Measurements from ENCODE around the gene PARVG. TPM values are rescaled to one million over a fixed set of nuclear protein-coding genes. Genes with fewer than 3 reads are reported as not detected.

PARVG gene
- total RNA-seq, 2 experiments from 2014 or later, result 58.5 to 59.5 TPM

DNA sequence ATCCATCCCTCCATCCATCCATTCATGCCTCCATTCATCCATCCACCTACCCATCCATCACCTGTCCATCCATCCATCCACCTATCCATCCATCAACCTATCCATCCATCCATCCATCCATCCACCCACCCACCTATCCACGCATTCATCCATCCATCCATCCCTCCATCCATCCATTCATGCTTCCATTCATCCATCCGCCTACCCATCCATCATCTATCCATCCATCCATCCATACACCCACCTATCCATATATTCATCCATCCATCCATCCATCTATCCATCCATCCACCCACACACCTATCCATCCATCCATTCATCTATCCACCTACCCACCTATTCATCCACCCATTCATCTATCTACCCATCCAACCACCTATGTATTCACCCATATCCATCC is 13.8 kb downstream of the PARVG start:
- CTCF ChIA-PET, result no interaction called here
- POLR2A ChIA-PET, result no interaction called here
- DNase-seq, result no peak
- no peak overlapping the region for H3K4me3 Mint-ChIP-seq
- peaks cover 34% of the 10 kb centered on the region for H3K4me1 Mint-ChIP-seq (ENCODE audit: low read depth)
- H3K9me3 Mint-ChIP-seq, result no peaks in the 10 kb centered on the region
- H3K36me3 Mint-ChIP-seq, result peaks cover 27% of the 10 kb centered on the region
- H3K27me3 Mint-ChIP-seq, result no peaks in the 10 kb centered on the region
- intact Hi-C loops (cut with micrococcal nuclease), result no loop called here
- no peak overlapping the region for H3K27ac Mint-ChIP-seq

DNA sequence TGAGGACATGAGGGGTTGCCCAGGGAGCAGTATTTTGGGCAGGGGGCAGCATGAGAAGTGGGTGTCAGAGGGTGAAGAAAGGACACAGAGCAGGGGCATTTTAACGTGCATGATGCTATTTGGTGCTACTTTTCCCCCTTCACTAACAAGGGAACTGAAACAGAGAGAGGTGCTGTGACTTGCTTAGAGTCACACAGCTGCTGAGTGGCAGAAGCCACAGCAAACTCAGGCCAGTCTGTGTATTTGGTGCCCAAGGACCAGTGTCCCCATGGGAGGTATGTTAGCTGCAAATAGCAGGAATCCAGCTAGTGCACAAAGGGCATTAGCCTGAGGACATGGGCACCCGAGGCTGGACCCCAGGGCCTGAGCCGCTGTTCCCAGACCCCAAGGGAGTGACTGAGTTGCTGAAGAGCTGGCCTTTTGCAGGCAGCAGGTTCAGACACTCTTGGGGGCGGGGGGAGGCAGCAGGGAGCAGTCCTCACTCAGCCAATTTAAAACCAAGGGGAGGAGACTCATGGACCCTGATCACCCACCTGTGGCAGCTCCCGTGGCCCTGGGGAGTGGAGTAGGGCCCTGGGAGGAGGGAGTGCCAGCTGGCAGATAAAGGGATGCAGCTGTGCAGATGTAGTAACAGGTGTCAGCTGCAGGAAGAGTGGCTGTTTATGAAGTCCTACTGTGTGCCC is 14.6 kb downstream of the PARVG start:
- ChIA-PET CTCF (interaction anchor here (0.8 kb wide), 1 partner anchor 12 kb away, joined by 3 read pairs; no protein-coding TSS in a partner anchor), POLR2A (interaction anchor here (1.2 kb wide), 1 partner anchor 13 kb away, joined by 3 read pairs; no protein-coding TSS in a partner anchor)
- no peak overlapping the region for H3K27ac Mint-ChIP-seq

DNA sequence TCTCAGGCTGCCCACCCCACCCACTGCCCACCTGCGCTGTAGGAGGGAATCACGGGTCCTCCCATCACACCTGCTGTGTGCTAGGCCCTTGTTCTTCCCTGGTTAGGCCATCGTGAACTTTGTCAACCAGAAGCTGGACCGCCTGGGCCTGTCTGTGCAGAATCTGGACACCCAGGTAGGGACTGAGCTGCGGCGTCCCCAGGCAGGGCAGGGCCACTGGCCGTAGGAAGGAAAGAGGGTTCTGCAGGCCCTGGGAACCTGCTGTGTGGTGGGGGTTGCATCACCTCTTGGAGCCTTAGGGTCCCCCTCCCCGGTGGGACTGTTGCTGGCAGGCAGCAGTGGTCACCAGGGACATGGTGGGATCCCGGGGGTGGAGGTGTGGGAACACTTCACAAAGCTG is 15.5 kb downstream of the PARVG start:
- no peak overlapping the region for H3K27ac Mint-ChIP-seq
- ChIA-PET POLR2A (interaction anchor here (1.2 kb wide), 1 partner anchor 14 kb away, joined by 3 read pairs; no protein-coding TSS in a partner anchor), CTCF (interaction anchor here (0.8 kb wide), 1 partner anchor 13 kb away, joined by 3 read pairs; no protein-coding TSS in a partner anchor)
- H3K36me3 Mint-ChIP-seq, result peaks cover 31% of the 10 kb centered on the region
- no peaks in the 10 kb centered on the region for H3K9me3 Mint-ChIP-seq
- H3K4me1 Mint-ChIP-seq (ENCODE audit: low read depth), result peaks cover 31% of the 10 kb centered on the region
- DNase-seq, result no peak
- H3K27me3 Mint-ChIP-seq, result no peaks in the 10 kb centered on the region
- intact Hi-C loops (cut with micrococcal nuclease), result no loop called here
- no peak overlapping the region for H3K4me3 Mint-ChIP-seq

More for the DNA sequence above, 14.6 kb downstream of the PARVG start:
- peaks cover 34% of the 10 kb centered on the region for H3K4me1 Mint-ChIP-seq (ENCODE audit: low read depth)
- H3K4me3 Mint-ChIP-seq, result no peak overlapping the region
- no peaks in the 10 kb centered on the region for H3K9me3 Mint-ChIP-seq
- intact Hi-C loops (cut with micrococcal nuclease), result no loop called here
- peaks cover 27% of the 10 kb centered on the region for H3K36me3 Mint-ChIP-seq
- DNase-seq, result no peak
- H3K27me3 Mint-ChIP-seq, result no peaks in the 10 kb centered on the region

DNA sequence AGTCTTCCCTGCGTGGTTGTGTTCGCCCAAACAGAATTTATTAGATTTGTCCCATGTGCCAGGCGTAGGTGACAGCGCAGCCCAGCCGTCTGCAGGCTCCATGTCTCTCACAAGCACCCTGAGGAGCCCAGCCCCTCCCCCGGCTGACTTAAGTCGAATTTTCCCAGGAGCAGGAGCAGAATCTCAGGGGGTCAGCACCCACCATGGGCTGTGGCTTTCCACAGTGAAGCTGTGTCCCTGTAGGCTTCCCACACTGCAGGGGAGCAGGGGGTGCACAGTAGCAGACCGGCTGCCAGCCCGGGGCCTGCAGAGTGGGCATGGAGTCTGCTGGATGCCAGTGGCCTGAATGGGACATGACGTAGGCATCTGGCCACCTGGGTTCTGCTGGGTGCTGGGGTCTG is 16.0 kb downstream of the PARVG start:
- H3K9me3 Mint-ChIP-seq, result no peaks in the 10 kb centered on the region
- CTCF ChIA-PET, result no interaction called here
- DNase-seq, result no peak
- intact Hi-C loops (cut with micrococcal nuclease), result no loop called here
- peaks cover 27% of the 10 kb centered on the region for H3K4me1 Mint-ChIP-seq (ENCODE audit: low read depth)
- POLR2A ChIA-PET, result no interaction called here
- H3K27ac Mint-ChIP-seq, result no peak overlapping the region
- no peak overlapping the region for H3K4me3 Mint-ChIP-seq
- H3K27me3 Mint-ChIP-seq, result no peaks in the 10 kb centered on the region
- H3K36me3 Mint-ChIP-seq, result peaks cover 30% of the 10 kb centered on the region

DNA sequence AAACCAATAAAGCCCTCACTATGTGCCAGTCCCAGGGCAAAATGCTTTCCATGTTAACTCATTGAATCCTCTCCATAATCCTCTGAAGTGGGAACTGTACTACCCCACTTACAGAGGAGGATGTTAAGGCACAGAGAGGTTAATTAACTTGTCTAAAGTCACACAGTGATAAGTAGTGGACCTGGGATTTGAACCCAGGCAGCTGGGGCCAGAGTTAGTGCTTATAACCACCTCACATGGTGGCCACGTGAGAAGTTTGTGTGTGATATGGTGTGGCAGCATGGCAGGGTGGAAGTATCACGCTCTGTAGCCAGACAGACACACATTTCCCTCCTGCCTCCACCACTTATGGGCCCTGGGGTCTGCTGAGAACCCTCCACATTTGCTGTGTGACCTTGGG is 16.5 kb downstream of the PARVG start:
- Mint-ChIP-seq H3K27ac (no peak overlapping the region), H3K9me3 (no peaks in the 10 kb centered on the region), H3K4me1 (ENCODE audit: low read depth) (peaks cover 23% of the 10 kb centered on the region), H3K27me3 (no peaks in the 10 kb centered on the region), H3K36me3 (peaks cover 33% of the 10 kb centered on the region), H3K4me3 (no peak overlapping the region)
- POLR2A ChIA-PET, result no interaction called here
- DNase-seq, result no peak
- intact Hi-C loops (cut with micrococcal nuclease), result no loop called here
- CTCF ChIA-PET, result no interaction called here

DNA sequence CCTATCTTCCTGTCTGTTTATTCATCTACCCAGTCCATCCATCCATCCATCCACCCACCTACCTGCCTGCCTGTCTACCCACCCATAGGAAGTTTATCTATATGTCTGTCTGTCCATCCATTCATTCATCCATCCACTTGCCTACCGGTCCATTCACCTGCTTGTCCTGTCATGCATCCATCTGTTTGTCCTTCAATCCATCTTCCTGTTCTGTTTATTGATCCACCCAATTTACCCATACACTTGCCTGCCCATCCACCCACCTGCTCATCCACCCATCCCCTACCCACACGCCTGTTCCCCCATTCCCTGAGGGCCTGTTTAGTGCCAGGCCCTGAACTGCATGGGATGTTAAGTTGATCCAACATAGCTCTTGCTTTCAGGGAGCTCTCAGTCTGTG is 18.4 kb downstream of the PARVG start:
- no peak for DNase-seq
- intact Hi-C loops (cut with micrococcal nuclease), result no loop called here
- H3K4me1 Mint-ChIP-seq (ENCODE audit: low read depth), result peaks cover 7% of the 10 kb centered on the region
- CTCF ChIA-PET, result no interaction called here
- no peak overlapping the region for H3K27ac Mint-ChIP-seq
- POLR2A ChIA-PET, result no interaction called here
- H3K4me3 Mint-ChIP-seq, result no peak overlapping the region
- peaks cover 32% of the 10 kb centered on the region for H3K36me3 Mint-ChIP-seq
- H3K9me3 Mint-ChIP-seq, result no peaks in the 10 kb centered on the region
- H3K27me3 Mint-ChIP-seq, result no peaks in the 10 kb centered on the region

DNA sequence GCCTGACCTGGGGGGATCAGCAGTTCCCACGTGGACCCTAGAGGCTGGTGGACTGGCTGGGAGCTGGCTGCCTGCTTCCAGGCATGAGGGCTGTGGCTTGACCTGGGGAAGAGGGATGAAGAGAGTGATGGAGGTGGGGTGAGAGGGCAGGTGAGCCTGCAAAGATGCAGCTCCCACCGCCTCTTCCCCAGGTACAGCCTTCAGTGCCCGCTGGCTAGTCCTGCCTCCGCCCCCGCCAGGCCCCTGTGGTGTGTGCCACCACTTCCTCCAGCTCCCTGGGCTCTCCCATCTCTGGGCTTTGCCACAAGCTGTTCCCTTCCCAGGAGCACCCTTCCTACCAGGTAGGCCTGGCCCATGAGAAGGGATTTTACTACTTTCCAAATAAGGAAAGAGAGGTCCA is 19.1 kb downstream of the PARVG start:
- Mint-ChIP-seq H3K4me3 (no peak overlapping the region), H3K4me1 (ENCODE audit: low read depth) (peaks cover under 1% of the 10 kb centered on the region), H3K36me3 (peaks cover 25% of the 10 kb centered on the region), H3K9me3 (no peaks in the 10 kb centered on the region), H3K27me3 (no peaks in the 10 kb centered on the region), H3K27ac (no peak overlapping the region)
- no peak for DNase-seq
- ChIA-PET POLR2A (no interaction called here), CTCF (no interaction called here)
- intact Hi-C loops (cut with micrococcal nuclease), result no loop called here

DNA sequence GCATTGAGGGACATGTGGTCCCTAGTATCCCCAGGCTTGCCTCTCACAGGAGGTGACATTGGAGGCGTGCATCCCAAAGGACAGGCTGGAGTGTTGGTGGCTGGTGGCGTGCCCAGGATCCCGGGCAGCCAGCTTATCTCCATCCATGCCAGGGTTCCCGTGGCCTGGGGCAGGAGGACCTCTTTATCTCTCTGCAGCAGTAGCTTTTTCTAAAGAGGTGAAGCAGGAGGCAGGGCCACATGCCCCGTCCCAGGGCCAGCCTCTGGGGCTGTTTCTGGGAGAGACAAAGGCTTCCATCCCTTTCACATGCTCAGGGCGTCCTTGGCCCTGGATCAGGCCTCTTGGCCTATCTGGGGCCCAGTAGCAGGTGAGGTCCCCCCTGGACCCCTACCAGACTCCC is 19.7 kb downstream of the PARVG start:
- H3K27ac Mint-ChIP-seq, result no peak overlapping the region
- no peaks in the 10 kb centered on the region for H3K4me1 Mint-ChIP-seq (ENCODE audit: low read depth)
- POLR2A ChIA-PET, result no interaction called here
- no peaks in the 10 kb centered on the region for H3K9me3 Mint-ChIP-seq
- CTCF ChIA-PET, result no interaction called here
- H3K4me3 Mint-ChIP-seq, result no peak overlapping the region
- H3K27me3 Mint-ChIP-seq, result no peaks in the 10 kb centered on the region
- intact Hi-C loops (cut with micrococcal nuclease), result no loop called here
- DNase-seq, result no peak
- H3K36me3 Mint-ChIP-seq, result peaks cover 22% of the 10 kb centered on the region

DNA sequence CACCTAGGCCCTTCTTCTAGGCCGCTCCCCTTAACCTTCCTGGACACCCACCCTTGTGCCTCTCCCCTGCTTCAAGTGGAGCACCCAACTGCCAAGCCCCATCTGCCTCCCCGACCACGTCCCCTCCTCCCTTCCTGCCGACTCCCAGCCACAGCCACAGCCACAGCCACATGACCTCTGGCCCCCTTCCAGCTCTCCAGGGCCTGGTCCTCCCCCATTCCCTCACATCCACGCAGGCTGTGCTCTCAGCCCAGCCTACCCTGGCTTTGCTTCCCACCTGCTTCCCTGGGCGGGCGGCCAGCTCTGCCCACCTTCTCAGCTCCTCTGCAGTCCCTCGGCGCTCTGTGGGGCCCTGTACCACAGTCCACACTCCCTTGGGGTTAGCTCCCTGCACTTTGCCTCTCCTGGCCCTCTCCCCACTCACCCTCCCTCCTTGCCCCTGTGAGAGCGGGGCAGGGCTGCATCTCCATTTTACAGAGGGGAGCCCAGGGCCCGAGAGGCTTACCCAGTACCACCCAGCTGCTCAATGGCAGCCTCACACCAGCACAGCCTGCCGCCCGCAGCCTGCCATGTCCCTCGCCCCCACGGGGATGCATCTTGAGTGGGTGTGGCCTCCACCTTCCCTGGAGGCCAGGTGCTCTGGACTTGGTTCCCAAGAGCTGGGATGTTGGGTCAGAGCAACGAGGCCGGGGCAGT is 20.3 kb downstream of the PARVG start:
- POLR2A ChIA-PET, result no interaction called here
- peaks cover 22% of the 10 kb centered on the region for H3K36me3 Mint-ChIP-seq

DNA sequence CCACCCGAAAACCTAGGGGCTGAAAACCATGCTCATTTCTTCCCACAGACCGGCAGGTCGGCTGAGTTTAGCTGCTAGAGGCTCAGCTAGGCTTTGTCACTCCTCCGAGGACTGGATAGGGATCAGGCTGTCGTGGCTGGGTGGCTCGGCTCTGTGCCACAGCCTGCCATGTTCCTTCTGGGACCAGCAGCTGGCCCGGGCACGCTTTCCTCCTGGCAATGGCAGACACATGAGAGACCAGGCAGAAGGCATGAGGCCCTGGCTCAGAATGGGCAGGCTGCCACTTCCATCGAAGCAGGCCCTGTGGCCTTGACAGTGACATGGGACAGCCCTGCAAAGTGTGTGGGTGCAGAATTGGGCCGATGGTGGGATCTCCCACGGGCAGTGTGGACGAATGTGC is 20.9 kb downstream of the PARVG start:
- intact Hi-C loops (cut with micrococcal nuclease), result no loop called here
- no peaks in the 10 kb centered on the region for H3K4me1 Mint-ChIP-seq (ENCODE audit: low read depth)
- no peak overlapping the region for H3K4me3 Mint-ChIP-seq
- H3K36me3 Mint-ChIP-seq, result peaks cover 22% of the 10 kb centered on the region
- DNase-seq, result no peak
- H3K27me3 Mint-ChIP-seq, result no peaks in the 10 kb centered on the region
- ChIA-PET CTCF (no interaction called here), POLR2A (no interaction called here)
- H3K27ac Mint-ChIP-seq, result no peak overlapping the region
- no peaks in the 10 kb centered on the region for H3K9me3 Mint-ChIP-seq

More for the DNA sequence above, 20.3 kb downstream of the PARVG start:
- H3K9me3 Mint-ChIP-seq, result no peaks in the 10 kb centered on the region
- intact Hi-C loops (cut with micrococcal nuclease), result no loop called here
- H3K4me3 Mint-ChIP-seq, result no peak overlapping the region
- DNase-seq, result no peak
- H3K4me1 Mint-ChIP-seq (ENCODE audit: low read depth), result no peaks in the 10 kb centered on the region
- no peak overlapping the region for H3K27ac Mint-ChIP-seq
- CTCF ChIA-PET, result no interaction called here
- H3K27me3 Mint-ChIP-seq, result no peaks in the 10 kb centered on the region

DNA sequence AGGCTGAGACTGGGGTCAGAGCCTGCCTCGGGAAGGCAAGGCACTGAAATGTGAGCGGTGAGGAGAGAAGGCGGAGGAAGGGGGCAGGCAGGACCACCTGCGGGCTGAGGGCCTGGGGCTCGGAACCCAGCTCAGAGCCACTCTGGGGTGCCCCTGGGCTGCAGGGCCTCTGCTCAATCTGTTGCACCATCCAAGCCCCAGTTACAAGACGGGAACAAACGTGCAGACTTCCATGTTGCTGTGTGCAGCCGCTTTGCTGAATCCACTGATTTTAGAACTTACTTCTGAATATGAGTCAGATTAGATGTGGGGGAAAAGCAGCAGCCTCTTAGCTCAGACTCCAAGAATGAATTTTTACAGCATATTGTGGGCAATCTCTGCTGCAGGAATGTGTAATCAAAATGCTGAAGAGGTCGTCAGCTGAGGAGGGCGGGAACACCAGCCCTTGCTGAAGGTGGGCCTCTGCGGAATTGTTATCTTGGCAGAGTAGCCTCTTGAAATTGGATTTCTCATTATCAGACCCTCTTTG is 21.6 kb downstream of the PARVG start:
- intact Hi-C loops (cut with micrococcal nuclease), result no loop called here
- no peaks in the 10 kb centered on the region for H3K4me1 Mint-ChIP-seq (ENCODE audit: low read depth)
- ChIA-PET CTCF (no interaction called here), POLR2A (no interaction called here)
- no peak overlapping the region for H3K4me3 Mint-ChIP-seq
- no peaks in the 10 kb centered on the region for H3K27me3 Mint-ChIP-seq
- peaks cover 22% of the 10 kb centered on the region for H3K36me3 Mint-ChIP-seq
- H3K9me3 Mint-ChIP-seq, result no peaks in the 10 kb centered on the region
- no peak for DNase-seq
- H3K27ac Mint-ChIP-seq, result no peak overlapping the region

DNA sequence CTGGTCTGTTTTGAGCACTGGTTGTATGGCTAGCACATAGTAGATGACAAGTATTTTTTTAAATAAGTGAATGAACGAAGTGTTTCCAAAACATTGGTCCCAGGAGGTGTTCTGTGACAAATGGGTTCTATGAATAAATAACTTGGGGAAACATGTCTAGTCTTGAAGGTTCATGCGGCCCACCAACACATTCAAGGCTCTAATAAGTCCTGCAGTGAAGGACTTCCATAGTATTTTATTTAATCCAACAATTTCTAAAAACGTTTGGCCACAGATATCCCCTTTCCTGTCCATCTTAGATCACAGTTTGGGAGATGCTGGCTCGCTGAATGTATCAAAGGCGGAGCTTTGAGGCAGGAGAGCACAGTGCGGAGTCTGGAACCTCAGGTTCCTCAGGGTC is 22.5 kb downstream of the PARVG start:
- no peak overlapping the region for H3K4me3 Mint-ChIP-seq
- intact Hi-C loops (cut with micrococcal nuclease), result no loop called here
- no peak for DNase-seq
- H3K4me1 Mint-ChIP-seq (ENCODE audit: low read depth), result no peaks in the 10 kb centered on the region
- H3K27ac Mint-ChIP-seq, result no peak overlapping the region
- no peaks in the 10 kb centered on the region for H3K9me3 Mint-ChIP-seq
- peaks cover 22% of the 10 kb centered on the region for H3K36me3 Mint-ChIP-seq
- H3K27me3 Mint-ChIP-seq, result no peaks in the 10 kb centered on the region
- CTCF ChIA-PET, result no interaction called here
- POLR2A ChIA-PET, result no interaction called here
